ENCODE data around the gene AHR.
"Not testable (repeated sequence)": the region's sequence is repeated elsewhere in the genome, so short reads cannot be mapped to it uniquely, and the experiment has no call there.

The AHR gene

GRCh38 chr7:17382408-17383354, 84.2 kb downstream of the AHR start:
- DNase-seq, result not testable (repeated sequence)

GRCh38 chr7:17384400-17384799, 85.9 kb downstream of the AHR start:
- no peak for DNase-seq

- no peak for DNase-seq
Observed at GRCh38 chr7:17385612-17386011, 87.2 kb downstream of the AHR start.

GRCh38 chr7:17390392-17390791, 91.9 kb downstream of the AHR start:
- no peak for DNase-seq

DNA sequence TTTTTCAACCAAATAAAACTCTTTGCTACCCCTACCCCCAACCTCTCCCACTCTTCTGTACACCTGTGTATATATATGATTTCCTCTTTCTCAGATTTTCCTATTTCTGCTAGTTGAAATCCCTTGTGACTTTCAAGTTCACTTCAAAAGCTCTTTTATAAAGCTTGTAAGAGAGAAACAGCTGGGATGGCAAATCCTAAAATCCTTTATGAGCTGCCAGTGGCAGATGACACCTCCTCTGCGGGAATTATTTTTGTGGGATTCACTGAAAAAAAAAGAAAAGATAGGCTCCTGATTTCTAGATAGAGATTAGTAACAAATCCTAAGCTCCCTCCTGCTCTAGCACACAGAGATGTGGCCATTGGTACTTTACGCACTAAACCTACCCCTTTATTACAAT, 92.9 kb downstream of the AHR start:
- no peak for DNase-seq

GRCh38 chr7:17392846-17393245, 94.4 kb downstream of the AHR start:
- no peak for DNase-seq

DNA sequence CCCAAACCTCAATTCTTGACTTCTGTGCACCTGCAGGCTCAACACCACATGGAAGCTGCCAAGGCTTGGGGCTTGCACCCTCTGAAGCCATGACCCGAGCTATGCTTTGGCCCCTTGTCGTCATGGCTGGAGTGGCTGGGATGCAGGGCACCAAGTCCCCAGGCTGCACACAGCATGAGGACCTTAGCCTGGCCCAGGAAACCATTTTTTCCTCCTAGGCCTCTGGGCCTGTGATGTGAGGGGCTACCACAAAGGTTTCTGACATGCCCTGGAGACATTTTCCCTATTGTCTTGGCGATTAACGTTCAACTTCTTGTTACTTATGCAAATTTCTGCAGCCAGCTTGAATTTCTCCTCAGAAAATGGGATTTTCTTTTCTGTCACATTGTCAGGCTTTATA, 96.1 kb downstream of the AHR start:
- DNase-seq, result not testable (repeated sequence)
